ENCODE data around the gene MAP3K2.

DNA sequence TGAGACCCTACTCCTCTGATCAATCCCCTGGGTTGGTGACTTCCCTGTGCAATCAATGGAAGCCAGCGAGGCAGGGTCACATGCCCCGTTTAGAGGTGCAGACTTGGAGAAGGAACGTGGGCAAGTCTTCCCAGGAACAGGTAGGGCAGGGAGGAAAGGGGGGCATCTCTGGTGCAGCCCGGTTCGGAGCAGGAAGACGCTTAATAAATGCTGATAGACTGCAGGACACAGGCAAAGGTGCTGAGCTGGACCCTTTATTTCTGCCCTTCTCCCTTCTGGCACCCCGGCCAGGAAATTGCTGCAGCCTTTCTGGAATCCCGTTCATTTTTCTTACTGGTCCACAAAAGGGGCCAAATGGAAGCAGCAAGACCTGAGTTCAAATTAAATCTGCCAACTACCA is 29.6 kb upstream of the MAP3K2 start:
- TF ChIP-seq POLR2A (IDR thresholded peaks at IDR 0.05; ENCODE audit: control extremely low read depth in 1 of 2, low read depth in 2 of 2, low read length in 2 of 2) (no peak), JUN (IDR thresholded peaks at IDR 0.05; ENCODE audit: low read depth, low read length) (no peak), TEAD4 (IDR thresholded peaks at IDR 0.05; ENCODE audit: low read depth, low read length) (no peak), KDM4A (IDR thresholded peaks at IDR 0.05; ENCODE audit: low read depth, low read length, severe bottlenecking) (no peak)
- TF ChIP-seq, protein P1, sequence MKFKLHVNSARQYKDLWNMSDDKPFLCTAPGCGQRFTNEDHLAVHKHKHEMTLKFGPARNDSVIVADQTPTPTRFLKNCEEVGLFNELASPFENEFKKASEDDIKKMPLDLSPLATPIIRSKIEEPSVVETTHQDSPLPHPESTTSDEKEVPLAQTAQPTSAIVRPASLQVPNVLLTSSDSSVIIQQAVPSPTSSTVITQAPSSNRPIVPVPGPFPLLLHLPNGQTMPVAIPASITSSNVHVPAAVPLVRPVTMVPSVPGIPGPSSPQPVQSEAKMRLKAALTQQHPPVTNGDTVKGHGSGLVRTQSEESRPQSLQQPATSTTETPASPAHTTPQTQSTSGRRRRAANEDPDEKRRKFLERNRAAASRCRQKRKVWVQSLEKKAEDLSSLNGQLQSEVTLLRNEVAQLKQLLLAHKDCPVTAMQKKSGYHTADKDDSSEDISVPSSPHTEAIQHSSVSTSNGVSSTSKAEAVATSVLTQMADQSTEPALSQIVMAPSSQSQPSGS (IDR thresholded peaks at IDR 0.05; ENCODE audit: low read length), result no peak
- TF ChIP-seq, protein P2, sequence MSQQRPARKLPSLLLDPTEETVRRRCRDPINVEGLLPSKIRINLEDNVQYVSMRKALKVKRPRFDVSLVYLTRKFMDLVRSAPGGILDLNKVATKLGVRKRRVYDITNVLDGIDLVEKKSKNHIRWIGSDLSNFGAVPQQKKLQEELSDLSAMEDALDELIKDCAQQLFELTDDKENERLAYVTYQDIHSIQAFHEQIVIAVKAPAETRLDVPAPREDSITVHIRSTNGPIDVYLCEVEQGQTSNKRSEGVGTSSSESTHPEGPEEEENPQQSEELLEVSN (IDR thresholded peaks at IDR 0.05), result no peak
- TF ChIP-seq, protein P3, sequence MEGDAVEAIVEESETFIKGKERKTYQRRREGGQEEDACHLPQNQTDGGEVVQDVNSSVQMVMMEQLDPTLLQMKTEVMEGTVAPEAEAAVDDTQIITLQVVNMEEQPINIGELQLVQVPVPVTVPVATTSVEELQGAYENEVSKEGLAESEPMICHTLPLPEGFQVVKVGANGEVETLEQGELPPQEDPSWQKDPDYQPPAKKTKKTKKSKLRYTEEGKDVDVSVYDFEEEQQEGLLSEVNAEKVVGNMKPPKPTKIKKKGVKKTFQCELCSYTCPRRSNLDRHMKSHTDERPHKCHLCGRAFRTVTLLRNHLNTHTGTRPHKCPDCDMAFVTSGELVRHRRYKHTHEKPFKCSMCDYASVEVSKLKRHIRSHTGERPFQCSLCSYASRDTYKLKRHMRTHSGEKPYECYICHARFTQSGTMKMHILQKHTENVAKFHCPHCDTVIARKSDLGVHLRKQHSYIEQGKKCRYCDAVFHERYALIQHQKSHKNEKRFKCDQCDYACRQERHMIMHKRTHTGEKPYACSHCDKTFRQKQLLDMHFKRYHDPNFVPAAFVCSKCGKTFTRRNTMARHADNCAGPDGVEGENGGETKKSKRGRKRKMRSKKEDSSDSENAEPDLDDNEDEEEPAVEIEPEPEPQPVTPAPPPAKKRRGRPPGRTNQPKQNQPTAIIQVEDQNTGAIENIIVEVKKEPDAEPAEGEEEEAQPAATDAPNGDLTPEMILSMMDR (IDR thresholded peaks at IDR 0.05; ENCODE audit: control extremely low read depth in 1 of 3, insufficient read depth in 1 of 3, low read depth in 1 of 3, low read length in 3 of 3), result no peak
- TF ChIP-seq, protein P4, sequence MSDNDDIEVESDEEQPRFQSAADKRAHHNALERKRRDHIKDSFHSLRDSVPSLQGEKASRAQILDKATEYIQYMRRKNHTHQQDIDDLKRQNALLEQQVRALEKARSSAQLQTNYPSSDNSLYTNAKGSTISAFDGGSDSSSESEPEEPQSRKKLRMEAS (IDR thresholded peaks at IDR 0.05), result no peak
